ENCODE measurements around the gene OPTN.
A peak's percentile ranks its signal among the peaks of the same experiment; 100 is the strongest.
"Not testable (repeated sequence)": the region's sequence is repeated elsewhere in the genome, so short reads cannot be mapped to it uniquely, and the experiment has no call there.

The OPTN gene

DNA sequence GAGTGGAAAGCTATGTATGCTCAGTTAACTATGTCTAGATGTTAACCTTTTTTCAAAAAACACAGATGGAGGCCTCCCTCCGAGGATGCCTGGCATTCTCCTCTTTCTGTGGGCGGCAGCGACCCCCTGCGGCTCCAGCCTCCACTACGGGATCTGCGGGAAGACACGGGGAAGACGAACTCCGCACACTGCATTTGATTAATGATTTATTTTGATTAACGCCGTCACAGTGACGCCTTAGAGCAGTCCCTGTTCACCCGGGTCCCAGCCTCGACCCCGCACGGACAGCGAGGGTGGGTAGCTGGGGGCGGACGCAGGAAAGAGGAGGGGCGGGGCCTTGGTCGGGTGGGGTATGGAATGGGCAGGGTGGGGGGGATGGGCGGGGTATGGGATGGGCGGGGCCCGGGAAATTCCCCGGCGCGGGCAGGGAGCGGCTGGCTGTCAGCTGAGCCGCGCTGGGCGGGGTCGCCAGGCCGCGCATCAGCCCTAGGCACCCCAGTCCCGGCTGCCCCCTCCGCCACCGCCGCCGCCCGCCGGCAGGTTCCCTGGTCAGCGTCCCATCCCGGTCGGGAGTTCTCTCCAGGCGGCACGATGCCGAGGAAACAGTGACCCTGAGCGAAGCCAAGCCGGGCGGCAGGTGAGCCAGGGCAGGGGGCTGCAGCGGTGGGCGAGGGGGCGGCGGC, at the start of gene OPTN:
TSS of gene OPTN (plus strand) at position 498 of the 683 bp plus-strand sequence. CDS start 8,960 bp downstream, outside the sequence.
- peak; percentile 81 for DNase-seq

DNA sequence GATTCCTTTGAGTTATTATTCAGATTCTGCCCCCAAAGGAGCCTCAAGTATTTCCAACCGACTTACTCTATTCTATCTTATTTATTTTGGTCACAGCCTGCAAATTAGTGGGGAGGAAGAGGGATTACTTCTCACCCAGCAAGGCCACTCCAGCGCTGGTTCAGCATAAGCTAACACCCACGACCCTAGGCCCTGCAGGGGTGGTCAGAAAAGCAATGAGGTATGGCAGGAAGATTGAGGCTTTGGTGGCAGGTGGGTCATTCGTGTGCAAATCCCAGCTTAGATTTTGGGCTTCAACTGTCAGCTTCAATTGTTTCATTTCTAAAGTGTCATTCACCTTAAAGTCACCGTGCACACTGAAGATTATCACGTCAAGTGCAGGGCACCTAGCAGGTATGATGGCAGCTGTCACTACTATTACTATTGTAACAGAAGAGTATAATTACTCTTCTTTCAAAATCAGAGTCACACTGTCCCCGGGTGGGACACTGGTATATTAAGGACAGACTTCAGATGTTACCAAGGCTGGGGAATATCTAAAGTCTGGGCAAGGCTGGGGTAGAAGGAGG, 48.8 kb upstream of the OPTN start:
- DNase-seq: peak; percentile 16

GRCh38 chr10:13053208-13053607, 46.8 kb upstream of the OPTN start:
- DNase-seq: not testable (repeated sequence)

- peak; percentile 59 for DNase-seq
Measured at GRCh38 chr10:13053794-13054462, 46.0 kb upstream of the OPTN start.

DNA sequence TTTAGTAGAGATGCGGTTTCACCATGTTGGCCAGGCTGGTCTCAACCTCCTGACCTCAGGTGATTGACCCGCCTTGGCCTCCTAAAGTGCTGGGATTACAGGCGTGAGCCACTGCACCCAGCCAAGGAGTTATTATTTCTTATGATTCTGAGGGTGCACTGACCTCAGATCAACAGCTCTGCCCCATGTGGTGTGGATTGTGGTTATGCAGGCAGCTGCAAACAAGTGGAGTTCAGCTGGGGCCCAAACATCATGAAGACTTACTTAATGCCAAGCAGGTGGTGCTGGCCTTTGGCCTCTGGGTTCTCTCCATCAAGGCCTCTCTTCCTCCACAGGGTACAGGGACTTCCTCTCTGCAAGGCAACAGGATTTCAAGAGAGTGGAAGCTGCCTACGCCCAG, 45.1 kb upstream of the OPTN start:
- DNase-seq: no peak

- peak; percentile 10 for DNase-seq
Measured at GRCh38 chr10:13056456-13057077, 43.4 kb upstream of the OPTN start.

GRCh38 chr10:13062803-13063202, 37.2 kb upstream of the OPTN start:
- no peak for DNase-seq

DNA sequence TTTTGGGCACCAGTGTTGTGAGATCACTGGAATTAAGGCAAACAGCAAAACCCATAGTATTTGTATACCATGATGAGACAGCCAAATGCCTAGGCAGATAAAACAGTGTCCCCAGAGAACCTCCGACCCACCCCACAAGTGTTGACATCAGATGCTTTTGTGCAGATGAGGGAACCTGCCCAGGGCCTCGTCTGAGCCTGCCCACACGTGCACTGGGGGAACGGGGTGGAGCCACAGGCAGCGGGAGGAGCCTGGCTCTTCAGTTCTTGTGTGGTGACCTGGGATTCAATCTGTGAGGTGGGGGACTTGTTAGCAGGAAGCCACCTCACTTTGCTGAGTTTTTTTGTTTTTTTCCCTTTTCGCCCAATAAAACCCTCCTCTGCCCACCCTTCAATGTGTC, 33.4 kb upstream of the OPTN start:
- DNase-seq: no peak

- no peak for DNase-seq
Measured at GRCh38 chr10:13067431-13067830, 32.5 kb upstream of the OPTN start.

GRCh38 chr10:13068071-13068470, 31.9 kb upstream of the OPTN start:
- no peak for DNase-seq

GRCh38 chr10:13068484-13068883, 31.5 kb upstream of the OPTN start:
- DNase-seq: no peak

- no peak for DNase-seq
Measured at GRCh38 chr10:13072339-13072738, 27.6 kb upstream of the OPTN start.

DNA sequence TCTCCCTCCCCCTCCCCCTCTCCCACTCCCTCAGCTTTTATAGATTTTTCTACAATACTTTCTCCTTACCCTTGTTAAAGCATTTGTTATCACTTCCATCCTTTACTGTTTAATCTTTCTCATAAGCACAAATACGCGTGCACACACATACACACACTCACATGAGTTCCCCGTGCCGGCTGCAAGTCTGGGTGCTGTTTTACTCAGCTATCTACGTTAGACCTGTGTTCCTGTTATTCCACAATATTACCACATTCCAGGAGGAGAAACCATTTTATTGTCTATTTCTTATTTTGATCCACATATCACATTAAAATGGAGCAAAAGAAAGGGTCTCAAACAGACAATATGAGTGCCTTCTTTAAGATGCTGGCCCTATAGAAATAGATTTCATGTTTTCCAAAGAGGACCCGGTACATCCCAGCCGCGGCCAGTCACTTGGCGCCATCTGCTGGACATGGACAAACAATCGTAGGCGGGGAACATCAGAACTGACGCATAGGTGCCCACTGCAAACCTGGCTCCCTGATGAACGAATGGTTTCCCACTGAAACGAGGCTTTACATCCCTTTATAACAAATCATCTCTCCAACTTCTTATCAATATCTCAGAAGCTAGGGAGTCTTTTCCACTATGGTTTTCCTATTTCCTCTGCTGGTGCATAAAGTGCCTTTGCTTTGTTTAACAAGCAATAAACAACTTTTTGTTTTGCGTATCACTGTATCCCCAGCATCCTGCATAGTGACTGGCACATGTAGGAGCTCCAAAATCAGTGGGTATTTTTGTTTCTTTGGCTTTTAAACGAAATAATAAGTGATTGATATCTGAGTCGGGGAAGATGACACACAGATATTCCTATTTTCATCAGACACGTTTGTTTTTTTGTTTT, 25.2 kb upstream of the OPTN start:
- peak; percentile 63 for DNase-seq

DNA sequence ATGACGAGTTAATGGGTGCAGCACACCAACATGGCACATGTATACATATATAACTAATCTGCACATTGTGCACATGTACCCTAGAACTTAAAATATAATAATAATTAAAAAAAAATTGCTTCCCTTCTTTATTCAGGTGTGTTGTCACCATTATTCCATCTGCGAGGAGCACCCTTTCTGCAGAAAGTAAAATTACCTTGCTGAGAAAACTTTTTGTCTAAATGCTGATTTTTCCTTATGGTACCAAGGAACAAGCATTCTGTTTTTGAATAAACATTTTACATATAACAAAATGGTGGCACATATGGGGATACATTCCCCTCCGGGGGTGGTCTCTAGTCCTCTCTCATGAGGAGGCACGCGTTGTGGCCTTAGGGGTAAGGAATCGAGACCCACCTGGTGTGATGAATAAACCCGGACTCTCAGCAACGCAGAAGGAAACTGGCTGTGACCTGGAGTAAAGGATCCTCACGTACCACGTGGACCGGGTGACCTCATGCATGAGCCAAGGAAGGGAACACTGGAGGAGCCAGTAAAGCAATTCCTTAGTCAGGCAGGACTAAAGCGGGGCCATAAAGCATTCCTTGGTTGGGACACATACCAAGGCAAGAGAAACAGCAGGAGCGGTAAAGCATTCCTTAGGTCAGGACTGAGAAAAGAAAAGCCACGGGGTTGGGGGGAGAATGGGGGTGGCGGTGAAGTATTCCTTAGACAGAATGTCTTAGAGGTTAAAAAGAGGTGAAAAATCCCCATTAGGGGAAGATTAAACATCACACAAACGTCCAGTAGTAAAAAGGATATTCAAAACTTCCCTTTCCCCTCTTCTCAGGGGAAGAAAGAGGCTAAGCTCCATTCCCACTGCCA, 20.8 kb upstream of the OPTN start:
- no peak for DNase-seq

GRCh38 chr10:13079776-13080050, 20.2 kb upstream of the OPTN start:
- no peak for DNase-seq

DNA sequence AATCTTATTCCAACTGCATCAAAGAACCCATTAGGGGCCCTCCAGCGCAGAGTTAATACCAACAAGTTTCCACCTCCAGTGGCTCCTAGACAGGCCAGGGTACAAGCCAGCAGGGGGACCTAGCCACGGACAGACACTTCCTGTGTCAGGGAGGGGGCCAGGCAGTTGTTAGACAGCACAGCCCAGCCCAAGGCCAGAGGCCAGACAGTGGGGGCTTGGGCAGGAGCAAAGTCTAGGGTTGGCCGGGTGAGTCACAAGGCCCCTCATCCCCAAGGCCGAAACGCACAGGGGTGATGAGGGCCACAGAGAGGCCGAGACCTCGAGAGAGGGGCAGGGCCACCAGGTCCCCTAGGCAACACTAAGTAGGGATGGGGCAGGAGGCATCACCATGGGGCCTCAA, 19.3 kb upstream of the OPTN start:
- DNase-seq: no peak

- DNase-seq: not testable (repeated sequence)
Measured at GRCh38 chr10:13083700-13084099, 16.3 kb upstream of the OPTN start.

DNA sequence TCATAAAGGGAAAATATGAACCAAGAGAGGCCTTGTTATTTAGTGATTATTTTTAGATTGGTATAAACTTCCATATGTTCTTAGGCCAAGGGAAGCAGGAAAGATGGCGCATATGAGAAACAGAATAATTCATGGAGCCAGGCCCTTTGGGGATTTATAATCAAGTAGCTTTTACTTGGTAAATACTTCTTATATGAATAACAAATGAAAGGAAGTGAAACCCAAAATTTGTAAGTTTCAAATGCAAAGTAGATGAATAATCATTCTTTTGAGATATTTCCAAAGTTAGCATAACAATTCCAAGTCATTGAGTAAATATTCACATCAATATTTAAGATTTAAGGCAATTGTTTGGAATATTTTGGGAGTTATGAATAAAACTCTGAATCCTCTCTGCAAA, 13.9 kb upstream of the OPTN start:
- no peak for DNase-seq

- no peak for DNase-seq
Measured at GRCh38 chr10:13087601-13087985, 12.4 kb upstream of the OPTN start.

DNA sequence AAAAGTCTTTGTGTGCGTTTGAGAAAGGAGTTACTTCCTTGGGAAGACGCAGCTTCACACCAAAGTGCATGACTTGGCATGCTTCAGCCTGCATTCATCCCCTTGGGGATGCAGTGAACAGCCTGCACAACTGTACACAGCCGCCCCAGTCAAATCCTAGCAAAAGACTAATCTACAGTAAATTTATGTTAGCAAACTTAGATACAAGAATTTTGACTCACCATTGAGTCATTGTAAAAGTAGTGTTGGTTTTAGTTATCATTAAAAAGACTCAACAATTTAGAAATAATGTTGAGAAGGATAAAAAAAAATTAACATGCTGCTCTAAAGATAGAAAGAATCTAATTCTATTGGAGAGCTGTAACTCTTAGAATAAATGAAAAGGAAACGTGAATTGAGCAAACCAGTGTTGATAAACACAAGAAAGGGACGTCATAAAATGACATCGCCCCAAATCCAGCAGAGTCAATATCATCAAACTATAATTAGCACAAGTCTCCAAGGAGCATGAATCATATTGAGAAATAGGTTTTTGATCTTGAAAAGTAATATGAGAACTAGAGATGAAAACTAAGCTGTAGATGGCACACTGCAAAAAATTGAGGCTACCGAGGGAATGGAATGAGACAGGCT, 11.9 kb upstream of the OPTN start:
- no peak for DNase-seq

DNA sequence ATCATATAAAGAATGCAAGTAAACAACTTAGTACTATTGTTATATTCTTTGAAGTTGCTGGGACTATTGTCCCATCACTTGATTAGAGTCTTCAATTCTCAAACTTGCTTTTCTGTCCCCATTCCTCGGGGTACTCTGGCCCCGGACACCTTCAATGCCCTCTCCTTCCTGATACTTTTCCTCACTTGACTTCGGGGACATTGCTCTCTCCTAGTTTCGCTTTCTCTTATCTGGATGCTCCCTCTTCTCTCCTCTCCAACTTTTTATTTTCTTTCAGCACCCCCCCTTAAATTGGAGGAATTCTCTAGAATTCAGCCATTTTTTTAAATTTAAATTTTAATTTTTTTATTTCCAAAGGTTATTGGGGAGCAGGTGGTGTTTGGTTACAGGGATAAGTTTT, 10.6 kb upstream of the OPTN start:
- DNase-seq: no peak

DNA sequence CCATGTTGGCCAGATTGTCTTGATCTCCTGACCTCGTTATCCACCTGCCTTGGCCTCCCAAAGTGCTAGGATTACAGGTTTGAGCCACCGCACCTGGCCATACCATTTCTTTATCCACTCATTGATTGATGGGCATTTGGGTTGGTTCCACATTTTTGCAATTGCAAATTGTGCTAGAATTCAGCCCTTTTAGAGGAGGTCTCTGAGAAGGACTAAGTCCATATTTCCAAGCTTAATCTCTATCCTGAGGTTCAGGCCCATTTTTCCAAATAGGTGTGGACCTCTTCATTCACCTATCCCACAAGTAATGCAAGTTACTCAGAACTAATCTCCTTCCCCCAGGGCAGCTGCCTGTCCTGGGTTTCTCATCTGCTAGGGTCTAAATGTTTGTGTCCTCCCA, 9.7 kb upstream of the OPTN start:
- no peak for DNase-seq
